ENCODE data around the gene ZBTB39. TPM values are rescaled to one million over a fixed set of nuclear protein-coding genes. Genes with fewer than 3 reads are reported as not detected.

The ZBTB39 gene
- total RNA-seq, 1 experiment from 2014 or later: 7.6 TPM

GRCh38 chr12:56995930-56996496 lies 10.3 kb downstream of the ZBTB39 start:
- Histone ChIP-seq H3K36me3 (ENCODE audit: low read depth) (no peaks in the 10 kb centered on the region), H3K79me2 (ENCODE audit: low read depth) (peaks cover 4% of the 10 kb centered on the region; the same call in 1 of the 2 replicates), H3K4me1 (replicated peaks; ENCODE audit: insufficient read depth) (no peaks in the 10 kb centered on the region), H4K20me1 (ENCODE audit: insufficient read depth) (0 out of 2 replicates have a peak, but pooled peaks cover under 1% of the 10 kb centered on the region), H3K9me3 (ENCODE audit: insufficient read depth, low read depth) (no peaks in the 10 kb centered on the region), H3F3A (ENCODE audit: insufficient read depth, low read depth) (0 out of 2 replicates have a peak, but pooled peaks cover 3% of the 10 kb centered on the region), H3K4me3 (no peak overlapping the region), H3K4me2 (no peak overlapping the region), H3K9me2 (ENCODE audit: insufficient read depth) (no peaks in the 10 kb centered on the region), H3K27ac (no peak overlapping the region), H3K27me3 (ENCODE audit: insufficient read depth, low read depth) (no peaks in the 10 kb centered on the region), H2AFZ (no peak overlapping the region)
- no peak for TF ChIP-seq CTCF (conservative IDR thresholded peaks at IDR 0.05)
- no peak for TF ChIP-seq EZH2 (IDR thresholded peaks at IDR 0.05; ENCODE audit: low read depth)
- POLR2A ChIA-PET (ENCODE audit: unreplicated experiment): no interaction called here
- no TSS peak for BruUV-seq (replicated peaks)
- intact Hi-C loops (cut with micrococcal nuclease; ENCODE audit: unreplicated experiment): no loop called here
- DNase-seq: no peak
- CTCF ChIA-PET: no interaction called here

- intact Hi-C loops (cut with micrococcal nuclease; ENCODE audit: unreplicated experiment): no loop called here
- Histone ChIP-seq H3K27ac (no peak overlapping the region), H3K9me2 (ENCODE audit: insufficient read depth) (no peaks in the 10 kb centered on the region), H3K4me2 (no peak overlapping the region), H3F3A (ENCODE audit: insufficient read depth, low read depth) (no peaks in the 10 kb centered on the region), H3K79me2 (ENCODE audit: low read depth) (no peaks in the 10 kb centered on the region), H2AFZ (no peak overlapping the region), H3K36me3 (ENCODE audit: low read depth) (no peaks in the 10 kb centered on the region), H4K20me1 (ENCODE audit: insufficient read depth) (no peaks in the 10 kb centered on the region), H3K27me3 (ENCODE audit: insufficient read depth, low read depth) (no peaks in the 10 kb centered on the region), H3K9me3 (ENCODE audit: insufficient read depth, low read depth) (no peaks in the 10 kb centered on the region), H3K4me1 (replicated peaks; ENCODE audit: insufficient read depth) (no peaks in the 10 kb centered on the region), H3K4me3 (no peak overlapping the region)
- no peak for DNase-seq
- CTCF ChIA-PET: no interaction called here
- POLR2A ChIA-PET (ENCODE audit: unreplicated experiment): no interaction called here
- no TSS peak for BruUV-seq (replicated peaks)
- TF ChIP-seq CTCF (conservative IDR thresholded peaks at IDR 0.05): no peak
These were observed 11.0 kb downstream of the ZBTB39 start for GRCh38 chr12:56995201-56995929.

- BruUV-seq (replicated peaks): no TSS peak
- POLR2A ChIA-PET (ENCODE audit: unreplicated experiment): interaction anchor here (0.5 to 0.9 kb wide), 2 partner anchors 9 to 957 kb away, joined by 5 to 8 read pairs; no protein-coding TSS in a partner anchor
These were observed 12.1 kb downstream of the ZBTB39 start for GRCh38 chr12:56994231-56994746.

More at GRCh38 chr12:56994231-56994746, 12.1 kb downstream of the ZBTB39 start:
- no peak overlapping the region for H3K4me2 ChIP-seq
- no peak for TF ChIP-seq CTCF (conservative IDR thresholded peaks at IDR 0.05)
- TF ChIP-seq EZH2 (IDR thresholded peaks at IDR 0.05; ENCODE audit: low read depth): no peak
- CTCF ChIA-PET: no interaction called here
- no peak overlapping the region for H2AFZ ChIP-seq
- H3K27me3 ChIP-seq (ENCODE audit: insufficient read depth, low read depth): no peaks in the 10 kb centered on the region
- no peak overlapping the region for H3K4me3 ChIP-seq
- no peaks in the 10 kb centered on the region for H3K36me3 ChIP-seq (ENCODE audit: low read depth)
- intact Hi-C loops (cut with micrococcal nuclease; ENCODE audit: unreplicated experiment): no loop called here
- no peaks in the 10 kb centered on the region for H3K9me2 ChIP-seq (ENCODE audit: insufficient read depth)
- H3K79me2 ChIP-seq (ENCODE audit: low read depth): no peaks in the 10 kb centered on the region
- H3K4me1 ChIP-seq (replicated peaks; ENCODE audit: insufficient read depth): no peaks in the 10 kb centered on the region
- no peaks in the 10 kb centered on the region for H3F3A ChIP-seq (ENCODE audit: insufficient read depth, low read depth)
- no peak for DNase-seq
- no peaks in the 10 kb centered on the region for H3K9me3 ChIP-seq (ENCODE audit: insufficient read depth, low read depth)
- H4K20me1 ChIP-seq (ENCODE audit: insufficient read depth): no peaks in the 10 kb centered on the region
- H3K27ac ChIP-seq: no peak overlapping the region
